Activated naive CD8-positive, alpha-beta T cell (primary cell): Measurements from ENCODE around the gene R3HDM4.

Experiments
- H3K27ac Mint-ChIP-seq: one replicate; pipeline ENCODE4 v1.8.0; 2021; ENCODE audit warnings: mixed read lengths
- H3K27me3 Mint-ChIP-seq: one replicate; pipeline ENCODE4 v1.8.0; 2021; ENCODE audit warnings: mixed read lengths
- H3K36me3 Mint-ChIP-seq: one replicate; pipeline ENCODE4 v1.8.0; 2021; ENCODE audit warnings: mixed read lengths
- H3K4me1 Mint-ChIP-seq: one replicate; pipeline ENCODE4 v1.8.0; 2021; ENCODE audit warnings: low read depth, mixed read lengths
- H3K4me3 Mint-ChIP-seq: one replicate; pipeline ENCODE4 v1.8.0; 2021; ENCODE audit warnings: mild to moderate bottlenecking, mixed read lengths
- H3K9me3 Mint-ChIP-seq: one replicate; pipeline ENCODE4 v1.8.0; 2021; ENCODE audit warnings: low read depth, mixed read lengths

The R3HDM4 gene

GRCh38 chr19:916645-917322, 3.8 kb upstream of the R3HDM4 start:
- Mint-ChIP-seq H3K36me3 (no peaks in the 10 kb centered on the region), H3K9me3 (no peaks in the 10 kb centered on the region), H3K27me3 (no peaks in the 10 kb centered on the region), H3K4me3 (peak overlapping the region; percentile 32), H3K27ac (no peak overlapping the region), H3K4me1 (peaks cover 14% of the 10 kb centered on the region)

- peak overlapping the region; percentile 28 for H3K27ac Mint-ChIP-seq
- no peaks in the 10 kb centered on the region for H3K36me3 Mint-ChIP-seq
- no peaks in the 10 kb centered on the region for H3K9me3 Mint-ChIP-seq
- H3K4me3 Mint-ChIP-seq, result peak overlapping the region; percentile 79
- no peaks in the 10 kb centered on the region for H3K27me3 Mint-ChIP-seq
- H3K4me1 Mint-ChIP-seq, result peaks cover 34% of the 10 kb centered on the region
Observed at GRCh38 chr19:912181-913079, 589 bp downstream of the R3HDM4 start.

- peaks cover 44% of the 10 kb centered on the region for H3K4me1 Mint-ChIP-seq
- no peaks in the 10 kb centered on the region for H3K27me3 Mint-ChIP-seq
- H3K9me3 Mint-ChIP-seq, result no peaks in the 10 kb centered on the region
- H3K4me3 Mint-ChIP-seq, result peak overlapping the region; percentile 80
- peak overlapping the region; percentile 79 for H3K27ac Mint-ChIP-seq
- H3K36me3 Mint-ChIP-seq, result no peaks in the 10 kb centered on the region
Observed at GRCh38 chr19:911197-912033, 1.6 kb downstream of the R3HDM4 start.

GRCh38 chr19:907183-907853, 5.7 kb downstream of the R3HDM4 start:
- Mint-ChIP-seq H3K27me3 (no peaks in the 10 kb centered on the region), H3K27ac (peak overlapping the region; percentile 72), H3K9me3 (no peaks in the 10 kb centered on the region), H3K36me3 (no peaks in the 10 kb centered on the region), H3K4me3 (peak overlapping the region; percentile 54), H3K4me1 (peaks cover 59% of the 10 kb centered on the region)

GRCh38 chr19:906480-906879, 6.5 kb downstream of the R3HDM4 start:
- Mint-ChIP-seq H3K9me3 (no peaks in the 10 kb centered on the region), H3K4me3 (peak overlapping the region; percentile 57), H3K4me1 (peaks cover 61% of the 10 kb centered on the region), H3K27me3 (no peaks in the 10 kb centered on the region), H3K27ac (peak overlapping the region; percentile 72), H3K36me3 (no peaks in the 10 kb centered on the region)

- H3K9me3 Mint-ChIP-seq, result no peaks in the 10 kb centered on the region
- no peaks in the 10 kb centered on the region for H3K27me3 Mint-ChIP-seq
- no peaks in the 10 kb centered on the region for H3K36me3 Mint-ChIP-seq
- H3K27ac Mint-ChIP-seq, result no peak overlapping the region
- no peak overlapping the region for H3K4me3 Mint-ChIP-seq
- peaks cover 48% of the 10 kb centered on the region for H3K4me1 Mint-ChIP-seq
Observed at GRCh38 chr19:904545-904944, 8.5 kb downstream of the R3HDM4 start.

- H3K36me3 Mint-ChIP-seq, result no peaks in the 10 kb centered on the region
- H3K9me3 Mint-ChIP-seq, result no peaks in the 10 kb centered on the region
- H3K27ac Mint-ChIP-seq, result no peak overlapping the region
- no peaks in the 10 kb centered on the region for H3K27me3 Mint-ChIP-seq
- H3K4me3 Mint-ChIP-seq, result no peak overlapping the region
- H3K4me1 Mint-ChIP-seq, result peaks cover 38% of the 10 kb centered on the region
Observed at GRCh38 chr19:903266-903797, 9.7 kb downstream of the R3HDM4 start.

- Mint-ChIP-seq H3K27ac (no peak overlapping the region), H3K9me3 (no peaks in the 10 kb centered on the region), H3K27me3 (no peaks in the 10 kb centered on the region), H3K36me3 (no peaks in the 10 kb centered on the region), H3K4me3 (no peak overlapping the region), H3K4me1 (peaks cover 33% of the 10 kb centered on the region)
Observed at GRCh38 chr19:902446-903226, 10.4 kb downstream of the R3HDM4 start.

GRCh38 chr19:902093-902370, 11.0 kb downstream of the R3HDM4 start:
- peaks cover 27% of the 10 kb centered on the region for H3K4me1 Mint-ChIP-seq
- H3K9me3 Mint-ChIP-seq, result no peaks in the 10 kb centered on the region
- no peaks in the 10 kb centered on the region for H3K36me3 Mint-ChIP-seq
- no peaks in the 10 kb centered on the region for H3K27me3 Mint-ChIP-seq
- H3K4me3 Mint-ChIP-seq, result no peak overlapping the region
- peak overlapping the region; percentile 28 for H3K27ac Mint-ChIP-seq

GRCh38 chr19:901216-902092, 11.6 kb downstream of the R3HDM4 start:
- Mint-ChIP-seq H3K4me1 (peaks cover 21% of the 10 kb centered on the region), H3K27me3 (no peaks in the 10 kb centered on the region), H3K9me3 (no peaks in the 10 kb centered on the region), H3K4me3 (no peak overlapping the region), H3K27ac (peak overlapping the region; percentile 28), H3K36me3 (no peaks in the 10 kb centered on the region)

GRCh38 chr19:900302-901111, 12.5 kb downstream of the R3HDM4 start:
- no peaks in the 10 kb centered on the region for H3K9me3 Mint-ChIP-seq
- H3K36me3 Mint-ChIP-seq, result no peaks in the 10 kb centered on the region
- H3K4me3 Mint-ChIP-seq, result no peak overlapping the region
- no peaks in the 10 kb centered on the region for H3K27me3 Mint-ChIP-seq
- no peak overlapping the region for H3K27ac Mint-ChIP-seq
- peaks cover 14% of the 10 kb centered on the region for H3K4me1 Mint-ChIP-seq

GRCh38 chr19:900043-900301, 13.0 kb downstream of the R3HDM4 start:
- H3K27me3 Mint-ChIP-seq, result no peaks in the 10 kb centered on the region

More at GRCh38 chr19:900043-900301, 13.0 kb downstream of the R3HDM4 start:
- H3K27ac Mint-ChIP-seq, result no peak overlapping the region
- peaks cover 13% of the 10 kb centered on the region for H3K4me1 Mint-ChIP-seq
- H3K9me3 Mint-ChIP-seq, result no peaks in the 10 kb centered on the region
- no peak overlapping the region for H3K4me3 Mint-ChIP-seq
- no peaks in the 10 kb centered on the region for H3K36me3 Mint-ChIP-seq
